ENCODE results near the gene SEL1L3. TPM values are rescaled to one million over a fixed set of nuclear protein-coding genes. Genes with fewer than 3 reads are reported as not detected.
A peak's percentile ranks its signal among the peaks of the same experiment; 100 is the strongest.

The SEL1L3 gene
- total and polyA plus RNA-seq, 2 of the 13 experiments (the other 11 are each of a cell fraction or from before 2014, with no cell fraction given), result 0.28 to 1.1 TPM

- no peak for TF ChIP-seq ZNF281 (CRISPR knock-in tag; IDR thresholded peaks at IDR 0.05; ENCODE audit: borderline replicate concordance)
- no peak for TF ChIP-seq PLSCR1 (CRISPR knock-in tag; IDR thresholded peaks at IDR 0.05; ENCODE audit: borderline replicate concordance)
- no peak for TF ChIP-seq PHF8 (CRISPR knock-in tag; IDR thresholded peaks at IDR 0.05)
- no peak for TF ChIP-seq ZNF629 (CRISPR knock-in tag; conservative IDR thresholded peaks at IDR 0.05)
These were observed 15.5 kb downstream of the SEL1L3 start (continued) for GRCh38 chr4:25847329-25847728.

- ATAC-seq (no peak), DNase-seq (ENCODE audit: low spot score) (no peak), FAIRE-seq (no peak)
- H3K4me3 ChIP-seq (replicated peaks in 1 of 3; ENCODE audit: insufficient read depth in 1 of 3, low read depth in 2 of 3, low read length in 3 of 3), result no peak overlapping the region
- no peaks in the 10 kb centered on the region for H3K9me3 ChIP-seq (ENCODE audit: low read length)
- in situ Hi-C loops (cut with HindIII; ENCODE audit: extremely low pct_ligation_motif_present, low pct_unique_long_range_greater_than_20kb) (no loop called here), intact Hi-C loops (cut with micrococcal nuclease; ENCODE audit: unreplicated experiment) (no loop called here)
- H3K27ac ChIP-seq (ENCODE audit: extremely low read length, insufficient read depth, low read length), result no peak overlapping the region
- no peak overlapping the region for H3K4me2 ChIP-seq (ENCODE audit: low read depth, low read length)
- H3K36me3 ChIP-seq (replicated peaks in 1 of 2; ENCODE audit: control insufficient read depth in 1 of 2, insufficient read depth in 2 of 2, low read length in 2 of 2), result no peaks in the 10 kb centered on the region
- no peaks in the 10 kb centered on the region for H3K27me3 ChIP-seq (ENCODE audit: control insufficient read depth in 1 of 2, insufficient read depth in 2 of 2, low read length in 2 of 2)
- no peaks in the 10 kb centered on the region for H3K4me1 ChIP-seq (ENCODE audit: insufficient read depth, low read length)
- 69% methylated on average over 6 of the region's 12 CpGs for WGBS (ENCODE audit: low lambda C conversion rate)
- ChIA-PET CTCF (ENCODE audit: low intra/inter-chr PET ratio, low total read pairs) (no interaction called here), POLR2A (no interaction called here)
- no peaks in the 10 kb centered on the region for H4K20me1 ChIP-seq (ENCODE audit: insufficient read depth, low read length)
- H3K79me2 ChIP-seq (ENCODE audit: insufficient read depth, low read length), result no peaks in the 10 kb centered on the region
- H2AFZ ChIP-seq (ENCODE audit: low read length), result no peak overlapping the region
- H3K9ac ChIP-seq (ENCODE audit: insufficient read depth, low read depth, low read length), result no peak overlapping the region
- BruUV-seq (replicated peaks), result no TSS peak
- TF ChIP-seq ZNF629 (CRISPR knock-in tag; conservative IDR thresholded peaks at IDR 0.05) (peak; percentile 48), POLR2G (IDR thresholded peaks at IDR 0.05; ENCODE audit: low read depth, low read length) (no peak)
These were observed 16.7 kb downstream of the SEL1L3 start for GRCh38 chr4:25845841-25846653.

All from HepG2 (cell line).